HG02884 (cell line): ENCODE results near the gene SELPLG.

ENCODE experiments used
- ATAC-seq: cut with Tn5 transposase; IDR thresholded peaks from one replicate; pipeline ENCODE4 v1.9.1; 2021; ENCODE audit warnings: mild to moderate bottlenecking, moderate library complexity; ENCODE audit not compliant: unreplicated experiment

The SELPLG gene

DNA sequence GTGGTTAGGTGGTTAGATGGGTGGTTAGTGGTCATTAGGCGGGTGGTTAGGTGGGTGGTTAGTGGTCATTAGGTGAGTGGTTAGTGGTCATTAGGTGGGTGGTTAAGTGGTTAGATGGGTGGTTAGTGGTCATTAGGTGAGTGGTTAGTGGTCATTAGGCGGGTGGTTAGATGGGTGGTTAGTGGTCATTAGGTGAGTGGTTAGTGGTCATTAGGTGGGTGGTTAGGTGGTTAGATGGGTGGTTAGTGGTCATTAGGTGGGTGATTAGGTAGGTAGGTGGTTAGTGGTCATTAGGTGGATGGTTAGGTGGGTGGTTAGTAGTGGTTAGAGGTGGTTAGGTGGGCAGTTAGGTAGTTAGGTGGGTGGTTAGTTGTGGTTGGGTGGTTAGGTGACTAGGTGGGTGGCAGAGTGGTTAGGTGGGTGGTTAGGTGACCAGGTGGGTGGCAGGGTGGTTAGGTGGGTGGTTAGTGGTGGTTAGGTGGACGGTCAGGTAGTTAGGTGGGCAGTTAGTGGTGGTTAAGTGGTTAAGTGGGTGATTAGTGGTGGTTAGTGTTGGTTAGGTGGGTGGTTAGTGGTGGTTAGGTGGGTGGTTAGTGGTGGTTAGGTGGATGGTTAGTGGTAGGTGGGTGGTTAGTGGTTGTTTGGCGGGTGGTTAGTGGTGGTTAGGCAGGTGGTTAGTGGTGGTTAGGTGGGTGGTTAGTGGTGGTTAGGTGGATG, 27.8 kb downstream of the SELPLG start:
- no peak for ATAC-seq

GRCh38 chr12:108605000-108605689, 28.5 kb downstream of the SELPLG start:
- no peak for ATAC-seq

DNA sequence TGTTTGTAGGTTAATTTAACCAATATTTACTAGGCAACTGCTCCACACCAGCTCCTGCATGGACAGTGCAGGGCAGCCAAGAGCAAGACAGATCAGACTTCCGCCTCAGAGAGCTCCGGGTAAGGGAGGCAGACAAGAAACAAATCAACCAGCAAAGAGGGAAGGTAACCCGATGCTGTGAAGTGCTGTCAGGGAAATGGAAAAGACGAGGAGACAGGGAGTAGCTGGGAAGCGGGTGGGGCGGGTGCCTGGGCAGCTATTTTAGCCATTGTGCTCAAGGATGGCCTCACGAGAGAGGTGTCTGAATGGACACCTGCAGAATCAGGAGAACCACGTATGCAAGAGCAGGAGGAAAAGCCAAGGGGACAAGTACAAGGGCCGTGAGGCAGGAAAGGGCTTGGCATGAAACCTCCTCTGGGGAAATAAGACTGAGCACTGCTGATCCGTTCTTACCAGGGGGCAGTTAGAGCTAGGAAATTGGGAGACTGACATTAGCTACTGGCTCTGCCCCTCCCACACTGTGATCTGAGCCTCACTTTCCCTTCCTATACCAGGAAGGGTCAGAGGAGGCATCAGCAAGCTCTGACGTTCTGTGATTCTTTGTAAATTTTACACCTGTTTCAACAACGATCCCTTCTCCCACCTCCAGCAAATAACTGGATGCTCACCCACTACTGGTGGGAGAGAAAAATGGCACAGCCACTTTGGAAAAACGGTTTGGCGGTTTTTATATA, 29.3 kb downstream of the SELPLG start:
- ATAC-seq = no peak

DNA sequence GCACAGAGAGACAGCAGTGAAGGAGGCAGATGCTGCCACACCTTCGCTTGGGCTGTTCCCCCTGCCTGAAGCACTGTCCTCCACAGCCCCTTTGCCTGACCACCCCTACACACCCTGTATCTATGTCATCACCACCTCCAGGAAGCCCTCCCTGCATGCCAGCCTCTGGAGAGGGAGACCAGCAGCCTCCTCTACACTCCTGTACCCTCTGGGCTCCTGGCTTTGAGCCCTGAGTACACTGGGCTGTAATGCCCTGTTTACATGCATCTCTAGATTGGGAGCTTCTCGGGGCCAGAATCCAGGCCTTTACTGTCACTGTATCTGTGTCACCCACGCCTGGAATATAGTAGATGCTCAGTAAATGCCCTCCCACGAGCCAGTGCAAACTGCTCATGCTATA, 30.0 kb downstream of the SELPLG start:
- ATAC-seq = no peak

DNA sequence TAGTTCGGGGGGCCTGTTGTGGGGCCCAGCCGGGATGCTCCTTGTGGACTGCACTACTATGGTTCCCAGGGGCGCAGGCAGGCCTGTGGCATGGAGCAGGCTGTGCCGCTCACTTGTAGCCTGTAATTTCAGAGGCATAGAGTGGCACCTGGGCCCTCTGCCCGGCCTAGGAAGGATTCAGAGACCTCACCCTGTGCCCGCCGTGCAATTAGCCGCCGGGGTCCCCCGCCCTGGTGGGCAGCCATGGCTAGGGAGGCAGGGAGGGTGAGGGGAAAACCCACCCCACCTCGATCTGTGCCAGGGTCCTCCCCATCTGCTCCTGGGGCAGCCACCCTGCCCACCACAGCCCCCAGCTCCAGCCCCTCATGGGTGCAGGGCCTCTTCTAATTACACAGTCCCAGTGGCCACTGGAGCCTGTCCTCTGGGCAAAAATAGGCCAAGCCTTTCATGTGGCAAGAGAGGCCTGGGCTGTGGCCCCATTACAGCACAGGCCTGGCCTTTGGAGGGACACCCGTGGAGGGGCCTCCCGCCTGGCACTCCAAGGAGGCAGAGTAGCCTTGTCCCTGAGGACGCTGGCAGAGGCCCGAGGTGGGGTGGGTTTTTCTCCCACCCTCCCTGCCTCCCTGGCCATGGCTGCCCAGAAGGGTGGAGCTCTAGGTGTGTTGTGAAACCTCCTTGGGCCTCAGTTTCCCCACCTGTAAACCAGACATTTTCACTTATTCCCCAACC, 30.6 kb downstream of the SELPLG start:
- ATAC-seq = no peak

GRCh38 chr12:108602209-108602705, 31.4 kb downstream of the SELPLG start:
- no peak for ATAC-seq

DNA sequence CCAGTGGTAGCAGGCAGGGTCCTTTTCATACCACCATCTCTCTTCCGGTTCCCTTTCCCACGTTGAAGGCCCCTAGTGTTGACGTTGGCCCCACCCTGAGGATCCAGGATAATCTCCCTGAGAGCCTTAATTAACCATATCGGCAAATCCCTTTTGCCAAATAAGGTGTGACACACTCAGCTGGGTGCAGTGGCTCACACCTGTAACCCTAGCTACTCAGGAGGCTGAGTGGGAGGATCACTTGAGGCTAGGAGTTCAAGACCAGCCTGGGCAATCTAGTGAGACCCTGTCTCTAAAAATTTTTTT, 33.0 kb downstream of the SELPLG start:
- no peak for ATAC-seq

- no peak for ATAC-seq
Measured at GRCh38 chr12:108599948-108600701, 33.6 kb downstream of the SELPLG start.

GRCh38 chr12:108599541-108599940, 34.2 kb downstream of the SELPLG start:
- no peak for ATAC-seq

- ATAC-seq = no peak
Measured at GRCh38 chr12:108598553-108599250, 35.0 kb downstream of the SELPLG start.

- no peak for ATAC-seq
Measured at GRCh38 chr12:108597559-108598471, 35.9 kb downstream of the SELPLG start, which contains the start of gene TMEM119. TSS of gene TMEM119 (minus strand) at chr12:108598084. CDS start at chr12:108592383, 5,701 bp downstream.

DNA sequence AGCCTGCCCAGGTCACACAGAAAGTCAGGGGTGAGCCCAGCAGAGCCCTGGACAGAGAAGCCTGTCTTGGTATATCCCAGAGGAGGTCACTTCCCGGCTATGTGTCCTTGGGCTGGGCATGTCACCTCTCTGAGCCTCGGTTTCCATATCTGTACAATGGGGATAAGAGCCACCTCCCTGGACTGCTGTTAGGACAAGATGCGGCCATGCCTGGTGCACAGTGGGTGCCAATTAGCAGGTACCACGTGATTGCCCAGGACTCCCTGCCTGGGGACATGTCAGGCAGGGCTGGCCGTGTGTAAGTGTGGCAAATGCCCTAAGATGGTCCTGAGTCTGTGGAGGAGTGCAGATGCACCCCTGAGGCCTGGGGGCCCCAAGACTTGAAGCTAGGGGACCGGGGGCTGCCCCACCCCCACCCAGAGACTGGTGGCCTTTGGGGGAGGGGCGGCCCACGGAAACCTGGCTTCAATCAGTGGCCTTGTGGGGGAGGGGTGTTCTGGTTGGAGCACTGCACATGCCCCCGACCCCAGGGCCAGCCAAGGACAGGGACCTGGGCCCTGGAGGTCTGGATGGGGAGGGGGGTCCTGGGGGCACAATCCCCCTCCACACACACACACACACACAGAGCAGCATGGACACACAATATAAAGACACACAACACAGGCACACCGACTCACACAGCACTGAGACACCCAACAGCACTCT, 36.7 kb downstream of the SELPLG start:
- ATAC-seq = no peak

- no peak for ATAC-seq
Measured at GRCh38 chr12:108595711-108596647, 37.7 kb downstream of the SELPLG start.

GRCh38 chr12:108594960-108595710, 38.6 kb downstream of the SELPLG start:
- no peak for ATAC-seq

DNA sequence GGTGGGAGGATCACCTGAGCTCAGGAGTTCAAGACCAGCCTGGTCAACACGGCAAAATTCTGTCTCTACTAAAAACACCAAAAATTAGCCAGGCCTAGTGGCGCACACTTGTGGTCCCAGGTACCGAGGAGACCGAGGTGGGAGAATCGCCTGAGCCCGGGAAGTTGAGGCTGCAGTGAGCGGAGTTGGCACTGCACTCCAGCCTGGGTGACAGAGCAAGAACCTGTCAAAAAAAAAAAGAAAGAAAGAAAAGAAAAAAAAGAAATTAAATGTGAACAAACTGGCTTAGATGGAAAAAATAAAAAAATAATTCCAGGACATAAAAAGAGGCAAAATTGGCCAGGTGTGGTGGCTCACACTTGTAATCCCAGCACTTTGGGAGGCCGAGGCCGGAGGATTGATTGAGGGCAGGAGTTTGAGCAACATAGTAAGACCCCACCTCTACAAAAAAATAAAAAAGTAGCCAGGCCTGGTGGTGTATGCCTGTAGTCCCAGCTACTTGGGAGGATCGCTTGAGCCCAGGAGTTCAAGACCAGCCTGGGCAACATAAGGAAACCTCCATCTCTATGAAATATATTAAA, 39.3 kb downstream of the SELPLG start:
- ATAC-seq = no peak
